Stimulated activated CD8-positive, alpha-beta memory T cell treated with anti-CD3 and anti-CD28 coated beads, Interleukin-2, amount 100 ng/mL, for 48 hours (primary cell): ENCODE results near the gene MPP3.
A peak's percentile ranks its signal among the peaks of the same experiment; 100 is the strongest.

Source experiments
- DNase-seq, 2 donors: peaks; one replicate each; pipeline ENCODE4 v3.0.0-alpha.2; 2020; ENCODE audit warnings: low read depth in 2 of 2

Gene MPP3

DNA sequence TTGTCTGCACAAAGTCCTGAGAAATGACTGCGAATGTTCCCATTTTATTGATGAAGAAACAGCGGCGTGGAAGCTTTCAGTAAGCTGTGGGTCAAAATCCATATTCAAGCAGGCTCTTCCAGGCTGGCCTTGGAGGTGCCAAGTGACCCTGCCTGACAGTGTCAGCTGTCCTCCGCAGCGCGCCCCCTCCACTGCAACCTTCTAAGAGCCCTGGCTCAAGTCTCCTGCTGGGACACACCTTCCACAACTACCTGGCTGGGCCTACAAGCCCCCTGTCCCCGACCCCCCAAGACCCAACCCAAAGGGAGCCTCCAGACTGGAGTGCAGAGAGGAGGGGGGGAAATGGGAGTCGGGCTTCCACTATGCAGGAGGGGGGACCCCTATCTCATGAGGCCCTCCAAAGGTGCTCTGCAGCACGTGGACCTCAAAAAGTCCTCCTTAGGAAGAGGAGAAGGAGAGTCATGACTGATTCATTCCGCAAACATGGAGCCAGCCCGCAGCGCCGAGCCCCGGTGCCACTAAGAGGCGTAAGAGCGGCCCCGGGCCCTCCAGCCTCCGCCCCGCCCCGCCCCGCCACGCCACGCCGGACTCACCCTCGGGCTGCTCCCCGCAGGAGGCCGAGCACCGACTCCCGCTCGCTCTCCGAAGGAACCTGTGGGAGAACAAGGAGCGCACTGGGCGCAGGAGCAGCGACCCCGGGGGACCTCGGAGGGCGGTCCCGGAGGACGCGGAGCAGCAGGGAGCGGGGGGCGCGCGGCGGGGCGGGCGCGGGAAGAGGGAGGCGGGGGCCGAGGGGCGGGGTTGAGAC is 574 bp downstream of the MPP3 start:
- no peak for DNase-seq

GRCh38 chr17:43831633-43832032 is 1.3 kb downstream of the MPP3 start:
- DNase-seq: no peak

DNA sequence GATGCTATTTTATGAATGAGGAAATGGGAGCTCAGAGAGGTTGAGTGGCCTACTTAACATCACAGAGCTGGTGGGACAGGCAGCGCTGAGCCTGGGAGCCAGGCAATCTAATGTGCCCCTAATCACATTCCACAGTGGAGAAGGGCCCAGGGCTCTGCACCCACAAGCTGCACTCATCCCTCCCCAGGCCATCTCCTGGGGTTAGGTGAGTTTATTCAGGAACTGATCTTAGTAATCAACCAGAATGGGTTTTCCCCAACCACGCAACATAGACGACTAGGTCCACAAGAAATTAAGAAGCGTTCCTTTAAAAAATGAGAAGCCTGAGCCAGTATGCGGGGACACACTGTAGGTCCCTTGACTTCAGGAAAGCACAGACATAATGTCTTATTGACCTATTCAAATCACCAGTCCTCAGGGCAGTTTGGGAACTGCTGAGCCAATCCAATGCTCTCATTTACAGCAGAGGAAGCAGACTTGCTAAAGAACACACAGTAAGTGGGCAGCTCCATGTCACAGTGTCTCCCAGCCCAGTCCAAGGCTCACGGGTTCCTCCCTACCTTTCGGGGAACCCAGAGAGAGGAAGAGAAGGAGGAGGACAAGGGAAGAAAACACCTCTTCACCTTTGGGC is 2.3 kb downstream of the MPP3 start:
- peak in 1 of 2 donors; percentile 11 for DNase-seq

- DNase-seq: no peak
Measured at GRCh38 chr17:43829738-43830137, 3.2 kb downstream of the MPP3 start.

DNA sequence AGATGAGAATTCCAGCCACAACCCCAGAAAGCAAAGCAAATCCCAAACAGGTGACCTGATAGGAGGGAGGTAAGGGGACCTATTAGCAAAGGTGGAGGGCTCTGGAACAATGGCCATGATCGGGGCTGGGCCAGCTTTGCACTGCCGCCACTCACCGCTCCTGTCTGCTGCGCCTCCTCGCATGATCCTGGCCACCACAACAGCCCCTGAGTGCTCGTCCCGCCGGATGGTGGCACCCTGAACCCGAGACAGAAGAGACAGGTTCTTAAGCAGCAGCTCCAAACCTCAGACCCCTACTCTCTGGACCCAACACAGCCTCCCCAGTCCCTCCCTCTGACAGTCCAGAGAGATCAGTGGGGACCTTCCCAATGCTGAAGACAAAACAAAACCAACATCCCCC is 5.3 kb downstream of the MPP3 start:
- no peak for DNase-seq

- DNase-seq: no peak
Measured at GRCh38 chr17:43826206-43826605, 6.7 kb downstream of the MPP3 start.

- no peak for DNase-seq
Measured at GRCh38 chr17:43825567-43825966, 7.4 kb downstream of the MPP3 start.

GRCh38 chr17:43823350-43824084 is 9.4 kb downstream of the MPP3 start:
- DNase-seq: no peak

DNA sequence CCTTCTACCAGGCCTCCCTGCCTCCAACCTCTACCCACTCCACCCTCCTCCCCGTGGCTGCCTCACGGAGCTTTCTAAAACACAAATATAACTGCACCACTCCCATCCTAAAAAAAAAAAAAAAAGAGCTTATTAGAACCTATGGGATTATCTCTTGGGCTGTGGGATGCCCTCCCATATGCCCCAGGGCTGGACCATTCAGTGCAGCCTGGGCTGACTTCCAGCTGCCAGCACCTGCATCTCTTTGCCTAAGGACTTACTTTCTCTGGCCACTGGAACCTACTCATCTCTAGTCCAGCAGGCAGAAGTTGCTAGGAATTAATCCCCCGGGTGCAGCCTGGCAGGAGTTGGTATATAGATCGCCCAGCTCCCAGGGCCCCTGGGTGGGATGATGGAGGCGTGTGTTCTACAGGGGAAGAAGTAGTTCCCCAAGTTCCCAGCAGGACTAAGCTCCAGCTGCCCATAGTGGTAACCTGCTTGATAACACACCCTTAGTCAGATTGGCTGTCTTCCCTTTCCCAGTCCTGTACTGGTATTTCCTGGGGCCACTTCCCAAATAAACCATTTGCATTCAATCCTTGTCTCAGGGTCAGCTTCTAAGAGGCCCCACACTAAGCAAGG is 10.3 kb downstream of the MPP3 start:
- no peak for DNase-seq

- DNase-seq: no peak
Measured at GRCh38 chr17:43820759-43821158, 12.2 kb downstream of the MPP3 start.

DNA sequence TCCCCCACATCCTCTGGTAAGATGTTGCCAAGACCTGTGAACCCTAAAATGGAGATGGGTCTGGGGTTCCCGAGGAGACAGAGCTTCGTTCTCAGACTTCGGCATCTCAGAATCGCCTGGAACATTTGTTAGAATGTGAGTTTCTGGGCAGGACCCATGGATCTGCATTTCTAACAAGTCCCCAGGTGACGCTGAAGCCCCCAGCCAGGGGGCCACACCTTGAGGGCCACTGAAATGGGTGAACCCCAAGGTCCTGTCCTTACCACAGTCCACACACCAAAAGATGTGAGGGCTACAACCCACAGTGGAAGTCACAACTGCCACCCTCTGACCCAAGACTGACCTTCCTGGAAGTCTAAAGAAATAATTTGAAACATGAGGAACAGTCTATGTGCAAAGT is 14.0 kb downstream of the MPP3 start:
- DNase-seq: no peak

DNA sequence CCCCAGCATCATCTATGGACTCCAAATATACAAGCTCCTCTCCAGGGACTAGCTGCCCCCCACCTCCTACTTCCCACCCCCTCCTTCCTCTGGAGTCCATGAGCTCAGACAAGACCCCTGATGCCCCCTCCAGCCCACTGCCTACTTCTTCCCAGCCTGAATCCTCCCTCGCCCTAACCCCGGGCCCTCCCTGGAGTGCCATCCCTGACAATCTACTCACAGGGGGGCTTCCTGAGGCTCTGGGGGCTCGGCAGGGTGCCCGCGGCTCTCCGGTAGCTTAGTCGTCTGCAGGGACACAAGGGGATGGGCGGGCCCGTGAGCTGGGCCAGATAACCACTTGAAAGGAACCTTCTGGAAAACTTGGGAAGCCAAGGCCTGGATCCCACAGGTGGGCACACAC is 15.1 kb downstream of the MPP3 start:
- DNase-seq: no peak

GRCh38 chr17:43816336-43817320 is 16.3 kb downstream of the MPP3 start:
- DNase-seq: no peak

GRCh38 chr17:43814714-43815113 is 18.2 kb downstream of the MPP3 start:
- DNase-seq: no peak

DNA sequence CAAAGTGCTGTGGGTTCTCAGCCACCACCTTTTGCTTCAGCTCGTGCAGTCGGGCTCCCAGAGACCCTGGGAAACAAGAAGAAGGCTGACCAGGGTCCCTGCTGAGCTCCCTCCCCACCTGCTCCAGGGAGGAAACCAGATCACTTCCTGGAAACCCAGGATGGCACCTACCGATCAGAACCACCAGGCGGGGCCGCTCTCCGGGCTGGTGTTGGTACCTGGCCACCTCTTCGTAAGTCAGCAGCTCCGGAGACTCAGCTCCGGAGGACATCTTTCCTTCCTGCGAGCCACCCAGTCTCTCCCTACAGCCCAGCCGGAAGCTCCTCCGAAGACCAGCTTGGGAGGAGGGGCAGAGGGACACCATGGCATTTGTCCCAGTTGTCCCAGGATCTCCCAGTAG is 18.9 kb downstream of the MPP3 start:
- no peak for DNase-seq

DNA sequence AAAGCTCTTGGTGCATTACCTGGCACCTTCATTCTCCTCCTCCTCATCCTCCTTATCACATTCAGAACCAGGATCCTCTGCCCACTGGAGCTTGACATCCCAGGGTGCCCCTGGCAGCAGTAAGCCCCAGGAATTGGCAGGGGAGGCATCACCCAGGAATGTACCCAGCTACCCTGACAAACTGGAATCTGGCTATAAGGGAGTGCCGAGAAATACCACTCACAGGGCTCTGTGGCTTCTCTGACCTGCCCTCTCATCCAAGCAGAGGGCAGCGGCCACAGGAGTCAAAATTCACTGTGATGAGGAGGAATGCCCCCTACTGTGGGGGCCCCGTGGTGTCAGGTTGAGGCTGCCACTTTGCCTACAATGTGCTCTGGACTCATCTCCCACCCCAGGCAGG is 19.6 kb downstream of the MPP3 start:
- DNase-seq: no peak

- no peak for DNase-seq
Measured at GRCh38 chr17:43812396-43813265, 20.3 kb downstream of the MPP3 start.

DNA sequence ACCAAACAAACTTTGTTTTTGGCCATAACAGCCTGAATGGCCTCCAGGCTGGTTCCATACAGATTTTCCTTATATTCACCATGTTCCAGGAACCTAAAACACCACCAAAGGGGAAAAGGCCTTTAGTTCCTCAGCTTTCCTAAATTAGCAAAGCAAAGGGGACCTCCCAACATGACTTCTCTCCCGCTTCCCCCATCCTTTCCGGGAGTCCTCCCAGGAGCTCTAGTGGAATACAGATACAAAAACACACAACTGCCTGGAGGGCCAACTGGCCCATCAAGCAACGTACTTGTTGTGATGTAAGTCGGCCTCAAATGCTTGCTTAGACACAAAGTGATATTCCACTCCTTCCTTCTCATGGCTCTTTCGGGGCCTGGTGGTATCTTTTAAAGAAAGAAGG is 22.1 kb downstream of the MPP3 start:
- DNase-seq: no peak

GRCh38 chr17:43810226-43810715 is 22.7 kb downstream of the MPP3 start:
- no peak for DNase-seq

GRCh38 chr17:43809121-43809520 is 23.8 kb downstream of the MPP3 start:
- no peak for DNase-seq
